HepG2 (cell line): ENCODE results near the gene NIPAL3. TPM values are rescaled to one million over a fixed set of nuclear protein-coding genes. Genes with fewer than 3 reads are reported as not detected.

ENCODE experiments used
- ATAC-seq: fragments of 200-7000 bp; cut with Tn5 transposase; 3 replicates; pipeline ENCODE4 v1.9.1; 2020; ENCODE audit warnings: mild to moderate bottlenecking, moderate library complexity
- BruUV-seq: library from RNA; stranded (reverse); fragments of 400-500 nt; replicated peaks from 2 replicates; lab custom pipeline; 2021; lab: Mats Ljungman, UMichigan
- CTCF ChIA-PET: fragments of 300-600 bp; formaldehyde crosslinking; extraction: SDS; loops from one replicate; lab custom pipeline; 2021; ENCODE audit warnings: low total read pairs, inconsistent platforms, low intra/inter-chr PET ratio; lab: Yijun Ruan, JAX
- POLR2A ChIA-PET: fragments of 350-600 bp; sonication (Branson Sonifier 250); formaldehyde crosslinking; loops from one replicate; lab custom pipeline; 2020; ENCODE audit warnings: antibody characterized with exemption, inconsistent platforms; lab: Yijun Ruan, JAX
- DNase-seq: peaks from one replicate; pipeline ENCODE4 v3.0.0-alpha.2; 2015; ENCODE audit warnings: low spot score
- FAIRE-seq: peaks from 3 replicates; lab custom pipeline; 2011; peaks lifted over from hg19 to GRCh38; lab: Jason Lieb, UNC
- H2AFZ ChIP-seq: one replicate; pipeline ENCODE4 v1.6.1; 2011; ENCODE audit warnings: low read length, inconsistent platforms
- H3K27ac ChIP-seq: fragments of 300-600 bp; 3 replicates; pipeline ENCODE4 v1.8.0; 2011; ENCODE audit warnings: mixed run types, mild to moderate bottlenecking, mixed read lengths, low read length, inconsistent platforms; ENCODE audit not compliant: insufficient read depth; ENCODE audit errors: extremely low read length
- H3K27me3 ChIP-seq, 2 experiments: fragments of 200-600 bp in 1 of 2; 2 replicates in 1 of 2; 3 replicates in 1 of 2; pipeline versions ENCODE4 v1.6.0 to v1.8.0; 2011; ENCODE audit warnings: low read length in 2 of 2, mild to moderate bottlenecking in 2 of 2, moderate library complexity in 2 of 2, inconsistent platforms in 1 of 2; ENCODE audit not compliant: insufficient read depth in 2 of 2, control insufficient read depth in 1 of 2
- H3K36me3 ChIP-seq, 2 experiments: fragments of 200-600 bp in 1 of 2; replicated peaks in 1 of 2; 2 replicates in 1 of 2; 3 replicates in 1 of 2; pipeline versions ENCODE4 v1.5.1 to v1.8.0; 2011; ENCODE audit warnings: low read length in 2 of 2, inconsistent platforms in 1 of 2; ENCODE audit not compliant: insufficient read depth in 2 of 2, control insufficient read depth in 1 of 2
- H3K4me1 ChIP-seq: 2 replicates; pipeline ENCODE4 v1.5.1; 2012; ENCODE audit warnings: low read length, inconsistent platforms; ENCODE audit not compliant: insufficient read depth
- H3K4me2 ChIP-seq: 2 replicates; pipeline ENCODE4 v1.6.0; 2011; ENCODE audit warnings: low read depth, low read length, inconsistent platforms
- H3K4me3 ChIP-seq, 3 experiments: fragments of 200-600 bp in 1 of 3; sonication (generic), shearing (Covaris generic) in 1 of 3; replicated peaks in 1 of 3; 2 replicates each; pipeline ENCODE4 v1.5.1; 2011 to 2016; ENCODE audit warnings: low read length in 3 of 3, inconsistent platforms in 2 of 3, low read depth in 2 of 3, mild to moderate bottlenecking in 2 of 3, control low read depth in 1 of 3, mixed read lengths in 1 of 3; ENCODE audit not compliant: insufficient read depth in 1 of 3
- H3K79me2 ChIP-seq: one replicate; pipeline ENCODE4 v1.6.1; 2011; ENCODE audit warnings: low read length, inconsistent platforms; ENCODE audit not compliant: insufficient read depth
- H3K9ac ChIP-seq: 2 replicates; pipeline ENCODE4 v1.6.0; 2011; ENCODE audit warnings: mild to moderate bottlenecking, low read depth, low read length, inconsistent platforms; ENCODE audit not compliant: insufficient read depth
- H3K9me3 ChIP-seq: 2 replicates; pipeline ENCODE4 v1.5.1; 2012; ENCODE audit warnings: mild to moderate bottlenecking, low read length
- H4K20me1 ChIP-seq: 2 replicates; pipeline ENCODE4 v1.6.0; 2011; ENCODE audit warnings: inconsistent platforms, mild to moderate bottlenecking, low read length, moderate library complexity; ENCODE audit not compliant: insufficient read depth
- AGO1 ChIP-seq: fragments of 200-400 bp; formaldehyde crosslinking; IDR thresholded peaks from 2 replicates; pipeline ENCODE4 v1.6.1; 2017; ENCODE audit warnings: mild to moderate bottlenecking, low read depth, low read length, moderate library complexity; ENCODE audit not compliant: poor library complexity, severe bottlenecking
- BRD4 ChIP-seq: sonication (generic); formaldehyde crosslinking; IDR thresholded peaks from 2 replicates; pipeline ENCODE4 v1.4.0; 2020; ENCODE audit warnings: missing genetic modification reagents
- DNMT3B ChIP-seq: conservative IDR thresholded peaks from 2 replicates; pipeline ENCODE4 v1.6.1; 2016; ENCODE audit warnings: missing biosample characterization, control low read depth
- EHMT2 ChIP-seq: fragments of 200-600 bp; sonication (generic); IDR thresholded peaks from 2 replicates; pipeline ENCODE4 v1.7.0; 2017; ENCODE audit warnings: antibody characterized with exemption, low read depth, low read length, borderline replicate concordance
- ETV6 ChIP-seq: sonication (generic); formaldehyde crosslinking; conservative IDR thresholded peaks from 2 replicates; pipeline ENCODE4 v1.4.0; 2020; ENCODE audit warnings: missing genetic modification reagents
- FOXA1 ChIP-seq, 2 experiments: fragments of 450-650 bp in 1 of 2; sonication (generic) in 1 of 2; formaldehyde crosslinking in 1 of 2; IDR thresholded peaks; 2 replicates each; pipeline versions ENCODE4 v1.4.0 to v1.6.1; 2016 to 2020; ENCODE audit warnings: missing genetic modification reagents in 1 of 2
- GATAD1 ChIP-seq: IDR thresholded peaks from 2 replicates; pipeline ENCODE4 v1.6.1; 2016; ENCODE audit warnings: missing genetic modification reagents, missing compliant biosample characterization
- HDAC6 ChIP-seq: fragments of 200-600 bp; sonication (generic); IDR thresholded peaks from 2 replicates; pipeline ENCODE4 v1.7.0; 2017; ENCODE audit warnings: mild to moderate bottlenecking, antibody characterized with exemption, low read length, low read depth
- HHEX ChIP-seq: IDR thresholded peaks from 2 replicates; pipeline ENCODE4 v1.6.1; 2016; ENCODE audit warnings: control low read depth
- MXI1 ChIP-seq: IDR thresholded peaks from 3 replicates; pipeline ENCODE4 v1.6.1; 2012; ENCODE audit warnings: low read depth, low read length, inconsistent platforms, borderline replicate concordance
- PHF21A ChIP-seq: sonication (generic); formaldehyde crosslinking; IDR thresholded peaks from 2 replicates; pipeline ENCODE4 v1.5.0; 2020; ENCODE audit warnings: mild to moderate bottlenecking, missing genetic modification reagents
- RARG ChIP-seq: sonication (generic); formaldehyde crosslinking; IDR thresholded peaks from 2 replicates; pipeline ENCODE4 v1.4.0; 2020; ENCODE audit warnings: low read depth, mild to moderate bottlenecking, missing genetic modification reagents
- RFX1 ChIP-seq: fragments of 450-650 bp; IDR thresholded peaks from 2 replicates; pipeline ENCODE4 v1.6.1; 2017
- U2AF2 ChIP-seq: fragments of 200-400 bp; formaldehyde crosslinking; IDR thresholded peaks from 2 replicates; pipeline ENCODE4 v1.6.1; 2017; ENCODE audit warnings: low read depth, mild to moderate bottlenecking, low read length
- ZBTB8A ChIP-seq: sonication (generic); formaldehyde crosslinking; IDR thresholded peaks from 2 replicates; pipeline ENCODE4 v1.4.0; 2020; ENCODE audit warnings: mild to moderate bottlenecking, low read depth, missing genetic modification reagents, borderline replicate concordance
- ZZZ3 ChIP-seq: sonication (generic); formaldehyde crosslinking; IDR thresholded peaks from 2 replicates; pipeline ENCODE4 v1.4.0; 2020; ENCODE audit warnings: missing genetic modification reagents, mild to moderate bottlenecking, borderline replicate concordance
- WGBS: methylation state at CpG from one replicate; pipeline ENCODE4 v1.1.6; 2017; ENCODE audit warnings: low lambda C conversion rate; 5-methylcytosine and 5-hydroxymethylcytosine counted together
- in situ Hi-C: cut with HindIII; loops from 2 replicates; pipeline ENCODE4 v1.10.0; 2017; ENCODE audit warnings: low pct_unique_long_range_greater_than_20kb; ENCODE audit not compliant: extremely low pct_ligation_motif_present
- intact Hi-C: fragments of 100-400 bp; cut with micrococcal nuclease; formaldehyde crosslinking; loops from one replicate; pipeline ENCODE4 v1.10.0; 2022; ENCODE audit not compliant: unreplicated experiment
- polyA plus RNA-seq, 8 experiments: library from polyadenylated mRNA; depleted of rRNA in 3 of 8; stranded (reverse) in 7 of 8; unstranded in 1 of 8; fragments of >200 nt; fragmentation: Illumina TruSeq in 4 of 8; extraction: Trizol in 4 of 8; gene quantifications; 2 replicates each; pipeline versions ENCODE4 v1.2.1 to v1.2.3, GENCODE V29; 2011 to 2016; ENCODE audit warnings: low read depth in 4 of 8, missing spikeins in 1 of 8, mixed read lengths in 1 of 8; ENCODE audit not compliant: insufficient read depth in 1 of 8
- total RNA-seq, 5 experiments: library from RNA; depleted of rRNA; stranded (reverse); fragments of >200 nt; fragmentation: Illumina TruSeq; extraction: Trizol; gene quantifications; 2 replicates each; pipeline ENCODE4 v1.2.3, GENCODE V29; 2016; ENCODE audit warnings: low read depth in 1 of 5
- TF ChIP-seq, protein P1 (sequence below): IDR thresholded peaks from 2 replicates; pipeline ENCODE4 v1.6.1; 2016
- TF ChIP-seq, protein P2 (sequence below): sonication (generic); formaldehyde crosslinking; IDR thresholded peaks from 2 replicates; pipeline ENCODE4 v1.5.0; 2020; ENCODE audit warnings: mild to moderate bottlenecking, missing genetic modification reagents

Gene NIPAL3
- total and polyA plus RNA-seq, 2 of the 13 experiments (the other 11 are each of a cell fraction or from before 2014, with no cell fraction given), result 5.6 to 8.6 TPM

GRCh38 chr1:24369199-24369598 lies 46.4 kb upstream of the NIPAL3 start:
- POLR2A ChIA-PET, result no interaction called here
- TF ChIP-seq, protein P1, sequence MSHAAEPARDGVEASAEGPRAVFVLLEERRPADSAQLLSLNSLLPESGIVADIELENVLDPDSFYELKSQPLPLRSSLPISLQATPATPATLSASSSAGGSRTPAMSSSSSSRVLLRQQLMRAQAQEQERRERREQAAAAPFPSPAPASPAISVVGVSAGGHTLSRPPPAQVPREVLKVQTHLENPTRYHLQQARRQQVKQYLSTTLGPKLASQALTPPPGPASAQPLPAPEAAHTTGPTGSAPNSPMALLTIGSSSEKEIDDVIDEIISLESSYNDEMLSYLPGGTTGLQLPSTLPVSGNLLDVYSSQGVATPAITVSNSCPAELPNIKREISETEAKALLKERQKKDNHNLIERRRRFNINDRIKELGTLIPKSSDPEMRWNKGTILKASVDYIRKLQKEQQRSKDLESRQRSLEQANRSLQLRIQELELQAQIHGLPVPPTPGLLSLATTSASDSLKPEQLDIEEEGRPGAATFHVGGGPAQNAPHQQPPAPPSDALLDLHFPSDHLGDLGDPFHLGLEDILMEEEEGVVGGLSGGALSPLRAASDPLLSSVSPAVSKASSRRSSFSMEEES (CRISPR knock-in tag), result no peak
- TF ChIP-seq BRD4 (CRISPR knock-in tag) (no peak), FOXA1 (IDR thresholded peaks at IDR 0.05) (no peak), FOXA1 (CRISPR knock-in tag; IDR thresholded peaks at IDR 0.05) (no peak), GATAD1 (no peak)
- Histone ChIP-seq H3K36me3 (no peaks in the 10 kb centered on the region), H3K27me3 (no peaks in the 10 kb centered on the region), H3K9me3 (no peaks in the 10 kb centered on the region), H4K20me1 (no peaks in the 10 kb centered on the region), H3K27ac (no peak overlapping the region), H3K79me2 (no peaks in the 10 kb centered on the region), H3K4me1 (no peaks in the 10 kb centered on the region), H3K9ac (no peak overlapping the region), H3K4me2 (no peak overlapping the region), H2AFZ (no peak overlapping the region), H3K4me3 (no peak overlapping the region)
- BruUV-seq, result no TSS peak
- DNase-seq (no peak), FAIRE-seq (no peak), ATAC-seq (no peak)
- intact Hi-C loops (no loop called here), in situ Hi-C loops (no loop called here)
- CTCF ChIA-PET, result no interaction called here
- WGBS, result 93% methylated on average over 4 of the region's 4 CpGs

GRCh38 chr1:24369801-24370200 lies 45.8 kb upstream of the NIPAL3 start:
- no peak for ATAC-seq
- Histone ChIP-seq H3K36me3 (no peaks in the 10 kb centered on the region), H3K4me3 (no peak overlapping the region), H2AFZ (no peak overlapping the region), H3K9me3 (no peaks in the 10 kb centered on the region), H3K9ac (no peak overlapping the region), H4K20me1 (no peaks in the 10 kb centered on the region), H3K79me2 (no peaks in the 10 kb centered on the region), H3K4me1 (no peaks in the 10 kb centered on the region), H3K27ac (no peak overlapping the region), H3K27me3 (no peaks in the 10 kb centered on the region), H3K4me2 (no peak overlapping the region)
- no peak for DNase-seq
- TF ChIP-seq RFX1 (no peak), ZBTB8A (CRISPR knock-in tag) (no peak), AGO1 (no peak), ZZZ3 (CRISPR knock-in tag) (no peak), EHMT2 (no peak), ETV6 (no peak), MXI1 (no peak), DNMT3B (no peak), HDAC6 (no peak), PHF21A (CRISPR knock-in tag) (no peak), RARG (CRISPR knock-in tag) (no peak), U2AF2 (no peak), HHEX (no peak)
- TF ChIP-seq, protein P2, sequence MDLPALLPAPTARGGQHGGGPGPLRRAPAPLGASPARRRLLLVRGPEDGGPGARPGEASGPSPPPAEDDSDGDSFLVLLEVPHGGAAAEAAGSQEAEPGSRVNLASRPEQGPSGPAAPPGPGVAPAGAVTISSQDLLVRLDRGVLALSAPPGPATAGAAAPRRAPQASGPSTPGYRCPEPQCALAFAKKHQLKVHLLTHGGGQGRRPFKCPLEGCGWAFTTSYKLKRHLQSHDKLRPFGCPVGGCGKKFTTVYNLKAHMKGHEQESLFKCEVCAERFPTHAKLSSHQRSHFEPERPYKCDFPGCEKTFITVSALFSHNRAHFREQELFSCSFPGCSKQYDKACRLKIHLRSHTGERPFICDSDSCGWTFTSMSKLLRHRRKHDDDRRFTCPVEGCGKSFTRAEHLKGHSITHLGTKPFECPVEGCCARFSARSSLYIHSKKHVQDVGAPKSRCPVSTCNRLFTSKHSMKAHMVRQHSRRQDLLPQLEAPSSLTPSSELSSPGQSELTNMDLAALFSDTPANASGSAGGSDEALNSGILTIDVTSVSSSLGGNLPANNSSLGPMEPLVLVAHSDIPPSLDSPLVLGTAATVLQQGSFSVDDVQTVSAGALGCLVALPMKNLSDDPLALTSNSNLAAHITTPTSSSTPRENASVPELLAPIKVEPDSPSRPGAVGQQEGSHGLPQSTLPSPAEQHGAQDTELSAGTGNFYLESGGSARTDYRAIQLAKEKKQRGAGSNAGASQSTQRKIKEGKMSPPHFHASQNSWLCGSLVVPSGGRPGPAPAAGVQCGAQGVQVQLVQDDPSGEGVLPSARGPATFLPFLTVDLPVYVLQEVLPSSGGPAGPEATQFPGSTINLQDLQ (CRISPR knock-in tag), result no peak
- in situ Hi-C loops, result no loop called here
- ChIA-PET POLR2A (no interaction called here), CTCF (no interaction called here)
- intact Hi-C loops, result no loop called here
- WGBS, result 90% methylated on average over 4 of the region's 4 CpGs
- FAIRE-seq, result no peak
- no TSS peak for BruUV-seq
